Measurements from ENCODE around the gene A2ML1. TPM values are rescaled to one million over a fixed set of nuclear protein-coding genes. Genes with fewer than 3 reads are reported as not detected.

Gene A2ML1
- total RNA-seq, 1 donor from 2014 or later = not detected

GRCh38 chr12:8821591-8821990 is 830 bp upstream of the A2ML1 start:
- ChIA-PET POLR2A (interaction anchor here (0.6 kb wide), 1 partner anchor 126 kb away, joined by 5 read pairs; no protein-coding TSS in a partner anchor), CTCF (no interaction called here)
- no peaks in the 10 kb centered on the region for H3K4me1 Mint-ChIP-seq
- intact Hi-C loops (cut with micrococcal nuclease) = no loop called here
- peaks cover 3% of the 10 kb centered on the region for H3K9me3 Mint-ChIP-seq
- no peaks in the 10 kb centered on the region for H3K36me3 Mint-ChIP-seq (ENCODE audit: low read depth)
- TF ChIP-seq, protein P1, sequence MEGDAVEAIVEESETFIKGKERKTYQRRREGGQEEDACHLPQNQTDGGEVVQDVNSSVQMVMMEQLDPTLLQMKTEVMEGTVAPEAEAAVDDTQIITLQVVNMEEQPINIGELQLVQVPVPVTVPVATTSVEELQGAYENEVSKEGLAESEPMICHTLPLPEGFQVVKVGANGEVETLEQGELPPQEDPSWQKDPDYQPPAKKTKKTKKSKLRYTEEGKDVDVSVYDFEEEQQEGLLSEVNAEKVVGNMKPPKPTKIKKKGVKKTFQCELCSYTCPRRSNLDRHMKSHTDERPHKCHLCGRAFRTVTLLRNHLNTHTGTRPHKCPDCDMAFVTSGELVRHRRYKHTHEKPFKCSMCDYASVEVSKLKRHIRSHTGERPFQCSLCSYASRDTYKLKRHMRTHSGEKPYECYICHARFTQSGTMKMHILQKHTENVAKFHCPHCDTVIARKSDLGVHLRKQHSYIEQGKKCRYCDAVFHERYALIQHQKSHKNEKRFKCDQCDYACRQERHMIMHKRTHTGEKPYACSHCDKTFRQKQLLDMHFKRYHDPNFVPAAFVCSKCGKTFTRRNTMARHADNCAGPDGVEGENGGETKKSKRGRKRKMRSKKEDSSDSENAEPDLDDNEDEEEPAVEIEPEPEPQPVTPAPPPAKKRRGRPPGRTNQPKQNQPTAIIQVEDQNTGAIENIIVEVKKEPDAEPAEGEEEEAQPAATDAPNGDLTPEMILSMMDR (IDR thresholded peaks at IDR 0.05) = no peak
- H3K27me3 Mint-ChIP-seq = no peaks in the 10 kb centered on the region
- no peak overlapping the region for H3K27ac Mint-ChIP-seq
- no peak for ATAC-seq (ENCODE audit: low read depth)
- H3K4me3 Mint-ChIP-seq = no peak overlapping the region
- no peak for DNase-seq

DNA sequence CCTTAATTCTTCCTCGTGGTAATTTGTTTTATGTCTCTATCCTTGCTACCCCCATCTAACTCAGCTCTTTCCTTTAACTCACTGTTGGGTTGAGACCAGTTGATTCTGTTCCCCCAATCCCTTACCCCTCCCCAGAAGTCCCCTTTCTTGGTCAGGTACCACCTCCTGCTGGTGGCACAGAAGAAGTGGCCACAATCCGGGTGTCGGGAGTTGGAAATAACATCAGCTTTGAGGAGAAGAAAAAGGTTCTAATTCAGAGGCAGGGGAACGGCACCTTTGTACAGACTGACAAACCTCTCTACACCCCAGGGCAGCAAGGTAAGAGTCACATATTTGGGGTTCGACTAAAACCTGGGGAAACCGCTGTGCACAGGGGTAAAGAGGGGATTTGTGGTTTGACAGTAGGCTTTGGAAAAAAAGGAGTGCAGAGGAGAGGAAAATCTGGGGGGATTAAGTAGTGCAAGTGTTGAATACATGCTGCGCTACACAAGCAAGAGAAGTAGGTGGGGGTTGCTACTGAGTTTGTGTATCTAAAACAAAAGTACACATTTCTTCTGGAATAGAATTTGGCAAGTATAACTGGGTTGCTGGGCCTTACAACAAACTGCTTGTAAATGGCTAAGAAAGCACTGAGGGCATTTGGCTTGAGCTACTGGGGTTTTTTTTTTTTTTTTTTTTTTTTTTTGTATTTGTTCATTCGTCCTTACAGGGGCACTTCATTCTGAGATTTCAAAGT is 1.3 kb downstream of the A2ML1 start:
- Mint-ChIP-seq H3K27me3 (peaks cover 3% of the 10 kb centered on the region), H3K36me3 (ENCODE audit: low read depth) (no peaks in the 10 kb centered on the region), H3K27ac (no peak overlapping the region), H3K9me3 (peaks cover 3% of the 10 kb centered on the region), H3K4me1 (no peaks in the 10 kb centered on the region), H3K4me3 (no peak overlapping the region)
- ChIA-PET CTCF (interaction anchor here (0.6 to 2.5 kb wide), 3 partner anchors 141 to 166 kb away, joined by 3 to 6 read pairs (median 3); no protein-coding TSS in a partner anchor), POLR2A (interaction anchor here (0.6 kb wide), 1 partner anchor 301 kb away, joined by 4 read pairs; no protein-coding TSS in a partner anchor)
- ATAC-seq (ENCODE audit: low read depth) (no peak), DNase-seq (no peak)
- intact Hi-C loops (cut with micrococcal nuclease) = loop anchor here (1.0 kb wide), 1 partner anchor 141 kb away; no protein-coding TSS in a partner anchor
- TF ChIP-seq, protein P1 (IDR thresholded peaks at IDR 0.05) = no peak

- TF ChIP-seq, protein P1 (IDR thresholded peaks at IDR 0.05) = no peak
- intact Hi-C loops (cut with micrococcal nuclease) = no loop called here
- Mint-ChIP-seq H3K9me3 (peaks cover 3% of the 10 kb centered on the region), H3K27me3 (peaks cover 3% of the 10 kb centered on the region), H3K4me3 (no peak overlapping the region), H3K4me1 (no peaks in the 10 kb centered on the region), H3K36me3 (ENCODE audit: low read depth) (no peaks in the 10 kb centered on the region), H3K27ac (no peak overlapping the region)
- ATAC-seq (ENCODE audit: low read depth) (no peak), DNase-seq (no peak)
- ChIA-PET CTCF (no interaction called here), POLR2A (no interaction called here)
These were observed 5.3 kb downstream of the A2ML1 start for GRCh38 chr12:8827551-8828256.

- Mint-ChIP-seq H3K4me1 (no peaks in the 10 kb centered on the region), H3K9me3 (peaks cover 3% of the 10 kb centered on the region), H3K36me3 (ENCODE audit: low read depth) (no peaks in the 10 kb centered on the region), H3K4me3 (no peak overlapping the region), H3K27ac (no peak overlapping the region), H3K27me3 (peaks cover 3% of the 10 kb centered on the region)
- CTCF ChIA-PET = no interaction called here
- POLR2A ChIA-PET = no interaction called here
- intact Hi-C loops (cut with micrococcal nuclease) = no loop called here
- DNase-seq (no peak), ATAC-seq (ENCODE audit: low read depth) (no peak)
- TF ChIP-seq, protein P1 (IDR thresholded peaks at IDR 0.05) = no peak
These were observed 6.1 kb downstream of the A2ML1 start for GRCh38 chr12:8828257-8829124.

Data from activated B cell treated with CpG ODN at 0.5 μM for 24 hours (primary cell).